Neural cell (in vitro differentiated cells): ENCODE measurements around the gene ADGRD1. TPM values are rescaled to one million over a fixed set of nuclear protein-coding genes. Genes with fewer than 3 reads are reported as not detected.

Experiments
- H2AFZ ChIP-seq: fragments of 200-600, 300-800 bp; sonication (generic), shearing (Covaris generic); 2 replicates; pipeline ENCODE4 v1.6.0; 2014; ENCODE audit warnings: low read depth, mild to moderate bottlenecking, antibody characterized with exemption, low read length, moderate library complexity
- H3F3A ChIP-seq: fragments of 200-600 bp; shearing (Covaris generic); 2 replicates; pipeline ENCODE4 v1.6.1; 2016; ENCODE audit warnings: mild to moderate bottlenecking, moderate library complexity, mixed read lengths, antibody characterized with exemption, low read length; ENCODE audit not compliant: insufficient read depth, poor library complexity, severe bottlenecking
- H3K27ac ChIP-seq: fragments of 200-600, 300-800 bp; sonication (generic), shearing (Covaris generic); 2 replicates; pipeline ENCODE4 v1.5.1; 2014; ENCODE audit warnings: mild to moderate bottlenecking, low read length, moderate library complexity
- H3K27me3 ChIP-seq: fragments of 300-800, 200-600 bp; sonication (generic), shearing (Covaris generic); 2 replicates; pipeline ENCODE4 v1.6.0; 2014; ENCODE audit warnings: mild to moderate bottlenecking, low read depth, low read length, moderate library complexity; ENCODE audit not compliant: insufficient read depth
- H3K36me3 ChIP-seq: fragments of 300-800, 200-600 bp; sonication (generic), shearing (Covaris generic); 2 replicates; pipeline ENCODE4 v1.5.1; 2014; ENCODE audit warnings: mild to moderate bottlenecking, antibody characterized with exemption, low read length, moderate library complexity; ENCODE audit not compliant: insufficient read depth
- H3K4me2 ChIP-seq: fragments of 300-800, 200-600 bp; sonication (generic), shearing (Covaris generic); 2 replicates; pipeline ENCODE4 v1.6.0; 2014; ENCODE audit warnings: mild to moderate bottlenecking, low read length
- H3K4me3 ChIP-seq: fragments of 300-800, 200-600 bp; sonication (generic), shearing (Covaris generic); 2 replicates; pipeline ENCODE4 v1.5.1; 2014; ENCODE audit warnings: mild to moderate bottlenecking, low read length, moderate library complexity
- H3K79me2 ChIP-seq: fragments of 200-600 bp; shearing (Covaris generic); replicated peaks from 2 replicates; pipeline ENCODE4 v1.6.0; 2014; ENCODE audit warnings: mild to moderate bottlenecking, low read length, moderate library complexity; ENCODE audit not compliant: insufficient read depth
- H3K9ac ChIP-seq: fragments of 300-800, 200-600 bp; sonication (generic), shearing (Covaris generic); 2 replicates; pipeline ENCODE4 v1.6.1; 2016; ENCODE audit warnings: mild to moderate bottlenecking, low read length, mixed read lengths
- H3K9me2 ChIP-seq: fragments of 200-600 bp; shearing (Covaris generic); 2 replicates; pipeline ENCODE4 v1.6.1; 2016; ENCODE audit warnings: mild to moderate bottlenecking, low read length, mixed read lengths; ENCODE audit not compliant: insufficient read depth
- H3K9me3 ChIP-seq: fragments of 200-600, 300-800 bp; sonication (generic), shearing (Covaris generic); 2 replicates; pipeline ENCODE4 v1.6.1; 2016; ENCODE audit warnings: mild to moderate bottlenecking, mixed run types, low read length, moderate library complexity, mixed read lengths
- H4K20me1 ChIP-seq: fragments of 200-600 bp; shearing (Covaris generic); 2 replicates; pipeline ENCODE4 v1.6.1; 2016; ENCODE audit warnings: mild to moderate bottlenecking, mixed run types; ENCODE audit not compliant: insufficient read depth
- EP300 ChIP-seq: fragments of 450-650 bp; conservative IDR thresholded peaks from 2 replicates; pipeline ENCODE4 v1.6.1; 2014; ENCODE audit warnings: antibody characterized with exemption, mild to moderate bottlenecking, moderate library complexity; ENCODE audit not compliant: poor library complexity, severe bottlenecking
- EZH2 ChIP-seq: fragments of 200-600, 300-800 bp; shearing (Covaris generic), sonication (generic); IDR thresholded peaks from 2 replicates; pipeline ENCODE4 v1.6.1; 2014; ENCODE audit warnings: antibody characterized with exemption, low read length, borderline replicate concordance, mild to moderate bottlenecking; ENCODE audit not compliant: insufficient read depth, poor library complexity, severe bottlenecking
- MXI1 ChIP-seq: fragments of 450-650 bp; conservative IDR thresholded peaks from 2 replicates; pipeline ENCODE4 v1.6.1; 2014; ENCODE audit warnings: antibody characterized with exemption, mild to moderate bottlenecking; ENCODE audit not compliant: poor library complexity, severe bottlenecking
- POLR2AphosphoS5 ChIP-seq: IDR thresholded peaks from 2 replicates; pipeline ENCODE4 v1.6.1; 2012
- RAD21 ChIP-seq: fragments of 450-650 bp; conservative IDR thresholded peaks from 2 replicates; pipeline ENCODE4 v1.6.1; 2014; ENCODE audit warnings: antibody characterized with exemption, mild to moderate bottlenecking, moderate library complexity
- SMC3 ChIP-seq: fragments of 450-650 bp; conservative IDR thresholded peaks from 2 replicates; pipeline ENCODE4 v1.6.1; 2014; ENCODE audit warnings: antibody characterized with exemption, mild to moderate bottlenecking, moderate library complexity; ENCODE audit not compliant: poor library complexity
- TAF1 ChIP-seq: IDR thresholded peaks from 2 replicates; pipeline ENCODE4 v1.6.1; 2012; ENCODE audit warnings: low read depth
- polyA plus RNA-seq: library from polyadenylated mRNA; depleted of rRNA; stranded (reverse); fragments of >200 nt; gene quantifications from 2 replicates; pipeline ENCODE4 v1.2.3, GENCODE V29; 2014
- TF ChIP-seq, protein P1 (sequence below): IDR thresholded peaks from 2 replicates; pipeline ENCODE4 v1.6.1; 2012; ENCODE audit warnings: borderline replicate concordance
- TF ChIP-seq, protein P2 (sequence below): fragments of 450-650 bp; IDR thresholded peaks from 2 replicates; pipeline ENCODE4 v1.5.1; 2014; ENCODE audit warnings: antibody characterized with exemption, mild to moderate bottlenecking, moderate library complexity; ENCODE audit not compliant: poor library complexity, severe bottlenecking

ADGRD1 gene
- polyA plus RNA-seq, 1 donor from 2014 or later = 1.7 TPM

DNA sequence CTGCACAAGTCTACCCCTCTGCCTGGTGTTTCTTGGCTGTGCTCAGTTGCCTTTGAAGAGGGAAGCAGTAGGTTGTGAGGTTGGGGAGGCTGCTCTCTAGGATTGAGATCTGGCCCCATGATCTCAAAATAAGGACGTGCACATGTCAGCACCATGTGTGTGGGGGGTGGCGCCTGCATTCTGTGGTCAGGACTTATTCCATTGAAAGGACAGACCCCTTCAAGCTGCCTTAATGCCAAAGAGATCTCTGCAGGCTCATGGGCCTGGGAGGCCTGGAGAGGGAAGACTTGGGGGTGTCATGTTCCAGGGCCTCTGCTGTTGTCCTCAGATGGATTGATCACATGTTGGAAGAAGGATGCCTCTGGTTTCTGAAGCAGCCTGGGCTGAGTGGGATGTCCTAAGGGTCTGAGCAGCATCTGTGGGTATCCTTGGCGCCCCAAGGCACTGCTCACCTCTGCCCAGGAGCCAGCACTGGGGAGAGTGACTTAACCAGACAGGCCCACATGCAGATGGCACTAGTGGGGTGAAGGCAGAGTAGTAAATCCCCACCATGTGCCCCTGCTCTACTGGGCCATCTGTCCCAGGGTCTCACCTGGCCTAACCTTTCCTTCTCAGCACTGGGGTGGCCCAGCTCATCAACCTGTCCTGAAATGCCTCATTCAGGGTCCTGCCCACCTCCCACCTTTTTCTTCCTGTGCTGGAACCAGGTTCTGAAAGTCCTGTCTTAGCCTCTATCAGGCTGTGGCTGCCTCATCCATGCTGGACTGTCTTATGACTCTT, 118.9 kb downstream of the ADGRD1 start:
- Histone ChIP-seq H4K20me1 (no peaks in the 10 kb centered on the region), H3K36me3 (no peaks in the 10 kb centered on the region), H3K27ac (no peak overlapping the region), H2AFZ (no peak overlapping the region), H3F3A (no peaks in the 10 kb centered on the region), H3K9me3 (no peaks in the 10 kb centered on the region), H3K79me2 (no peaks in the 10 kb centered on the region), H3K4me2 (no peak overlapping the region), H3K4me3 (no peak overlapping the region), H3K9ac (no peak overlapping the region), H3K9me2 (no peaks in the 10 kb centered on the region), H3K27me3 (no peaks in the 10 kb centered on the region)
- TF ChIP-seq, protein P1, sequence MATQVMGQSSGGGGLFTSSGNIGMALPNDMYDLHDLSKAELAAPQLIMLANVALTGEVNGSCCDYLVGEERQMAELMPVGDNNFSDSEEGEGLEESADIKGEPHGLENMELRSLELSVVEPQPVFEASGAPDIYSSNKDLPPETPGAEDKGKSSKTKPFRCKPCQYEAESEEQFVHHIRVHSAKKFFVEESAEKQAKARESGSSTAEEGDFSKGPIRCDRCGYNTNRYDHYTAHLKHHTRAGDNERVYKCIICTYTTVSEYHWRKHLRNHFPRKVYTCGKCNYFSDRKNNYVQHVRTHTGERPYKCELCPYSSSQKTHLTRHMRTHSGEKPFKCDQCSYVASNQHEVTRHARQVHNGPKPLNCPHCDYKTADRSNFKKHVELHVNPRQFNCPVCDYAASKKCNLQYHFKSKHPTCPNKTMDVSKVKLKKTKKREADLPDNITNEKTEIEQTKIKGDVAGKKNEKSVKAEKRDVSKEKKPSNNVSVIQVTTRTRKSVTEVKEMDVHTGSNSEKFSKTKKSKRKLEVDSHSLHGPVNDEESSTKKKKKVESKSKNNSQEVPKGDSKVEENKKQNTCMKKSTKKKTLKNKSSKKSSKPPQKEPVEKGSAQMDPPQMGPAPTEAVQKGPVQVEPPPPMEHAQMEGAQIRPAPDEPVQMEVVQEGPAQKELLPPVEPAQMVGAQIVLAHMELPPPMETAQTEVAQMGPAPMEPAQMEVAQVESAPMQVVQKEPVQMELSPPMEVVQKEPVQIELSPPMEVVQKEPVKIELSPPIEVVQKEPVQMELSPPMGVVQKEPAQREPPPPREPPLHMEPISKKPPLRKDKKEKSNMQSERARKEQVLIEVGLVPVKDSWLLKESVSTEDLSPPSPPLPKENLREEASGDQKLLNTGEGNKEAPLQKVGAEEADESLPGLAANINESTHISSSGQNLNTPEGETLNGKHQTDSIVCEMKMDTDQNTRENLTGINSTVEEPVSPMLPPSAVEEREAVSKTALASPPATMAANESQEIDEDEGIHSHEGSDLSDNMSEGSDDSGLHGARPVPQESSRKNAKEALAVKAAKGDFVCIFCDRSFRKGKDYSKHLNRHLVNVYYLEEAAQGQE = no peak
- no peak for TF ChIP-seq RAD21
- TF ChIP-seq SMC3 = no peak
- TF ChIP-seq, protein P2, sequence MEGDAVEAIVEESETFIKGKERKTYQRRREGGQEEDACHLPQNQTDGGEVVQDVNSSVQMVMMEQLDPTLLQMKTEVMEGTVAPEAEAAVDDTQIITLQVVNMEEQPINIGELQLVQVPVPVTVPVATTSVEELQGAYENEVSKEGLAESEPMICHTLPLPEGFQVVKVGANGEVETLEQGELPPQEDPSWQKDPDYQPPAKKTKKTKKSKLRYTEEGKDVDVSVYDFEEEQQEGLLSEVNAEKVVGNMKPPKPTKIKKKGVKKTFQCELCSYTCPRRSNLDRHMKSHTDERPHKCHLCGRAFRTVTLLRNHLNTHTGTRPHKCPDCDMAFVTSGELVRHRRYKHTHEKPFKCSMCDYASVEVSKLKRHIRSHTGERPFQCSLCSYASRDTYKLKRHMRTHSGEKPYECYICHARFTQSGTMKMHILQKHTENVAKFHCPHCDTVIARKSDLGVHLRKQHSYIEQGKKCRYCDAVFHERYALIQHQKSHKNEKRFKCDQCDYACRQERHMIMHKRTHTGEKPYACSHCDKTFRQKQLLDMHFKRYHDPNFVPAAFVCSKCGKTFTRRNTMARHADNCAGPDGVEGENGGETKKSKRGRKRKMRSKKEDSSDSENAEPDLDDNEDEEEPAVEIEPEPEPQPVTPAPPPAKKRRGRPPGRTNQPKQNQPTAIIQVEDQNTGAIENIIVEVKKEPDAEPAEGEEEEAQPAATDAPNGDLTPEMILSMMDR = no peak
- TF ChIP-seq POLR2AphosphoS5 = no peak
- TF ChIP-seq EZH2 = no peak
- no peak for TF ChIP-seq EP300
- no peak for TF ChIP-seq TAF1
- no peak for TF ChIP-seq MXI1

DNA sequence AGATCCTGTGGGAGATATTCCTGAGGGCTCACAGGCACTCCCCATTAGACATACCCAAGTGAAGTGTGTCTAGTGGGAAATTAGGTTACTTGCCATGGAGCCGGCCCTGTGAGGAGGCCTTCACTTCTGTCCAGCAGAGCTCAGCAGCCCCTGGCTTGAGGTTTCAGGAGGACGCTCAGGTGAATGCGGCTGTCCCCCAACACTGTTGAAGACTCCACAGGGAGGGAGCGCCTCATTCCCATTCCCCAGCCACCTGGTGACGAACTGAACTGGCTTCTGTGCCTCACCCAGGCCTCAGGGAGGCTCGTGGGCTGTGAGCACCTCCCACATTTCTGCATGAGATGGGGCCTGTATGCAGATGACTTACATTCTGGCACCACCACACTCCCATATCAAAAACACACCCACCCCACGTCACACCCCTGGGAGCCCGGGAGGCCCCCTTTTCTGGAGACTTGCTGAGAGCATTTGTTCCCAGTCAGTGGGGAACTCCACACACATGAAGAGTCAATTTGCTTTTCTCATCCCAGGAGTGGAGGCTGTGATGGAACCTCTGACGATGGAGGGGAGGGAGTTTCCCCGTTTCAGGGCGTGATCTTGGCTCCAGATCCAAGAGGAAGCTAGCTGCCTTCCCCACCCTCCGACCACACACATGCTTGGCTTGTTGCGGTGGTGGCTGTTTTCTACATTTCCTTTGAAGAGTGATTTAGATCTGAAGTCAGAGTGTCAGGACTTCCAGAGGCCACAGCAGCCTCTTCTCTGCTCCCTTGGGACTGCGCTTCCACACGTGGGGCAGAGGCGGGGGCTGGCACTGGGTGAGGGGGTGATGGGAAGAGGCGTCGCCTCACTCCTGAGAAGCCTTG, 120.7 kb downstream of the ADGRD1 start:
- H3K27ac ChIP-seq = no peak overlapping the region
- no peaks in the 10 kb centered on the region for H3K36me3 ChIP-seq
- H4K20me1 ChIP-seq = no peaks in the 10 kb centered on the region
- no peak overlapping the region for H3K9ac ChIP-seq
- H3K9me3 ChIP-seq = no peaks in the 10 kb centered on the region
- H2AFZ ChIP-seq = no peak overlapping the region
- no peaks in the 10 kb centered on the region for H3F3A ChIP-seq
- H3K27me3 ChIP-seq = no peaks in the 10 kb centered on the region
- H3K79me2 ChIP-seq = no peaks in the 10 kb centered on the region
- H3K9me2 ChIP-seq = no peaks in the 10 kb centered on the region
- TF ChIP-seq, protein P2 = no peak
- TF ChIP-seq EP300 (no peak), RAD21 (no peak), MXI1 (no peak), TAF1 (no peak), SMC3 (no peak), POLR2AphosphoS5 (no peak), EZH2 (no peak)
- TF ChIP-seq, protein P1 = no peak
- H3K4me2 ChIP-seq = no peak overlapping the region
- H3K4me3 ChIP-seq = no peak overlapping the region
